Measurements from ENCODE around the gene TSHZ2. TPM values are rescaled to one million over a fixed set of nuclear protein-coding genes. Genes with fewer than 3 reads are reported as not detected.

TSHZ2 gene
- total RNA-seq, 1 donor from 2014 or later, result 51.9 TPM

DNA sequence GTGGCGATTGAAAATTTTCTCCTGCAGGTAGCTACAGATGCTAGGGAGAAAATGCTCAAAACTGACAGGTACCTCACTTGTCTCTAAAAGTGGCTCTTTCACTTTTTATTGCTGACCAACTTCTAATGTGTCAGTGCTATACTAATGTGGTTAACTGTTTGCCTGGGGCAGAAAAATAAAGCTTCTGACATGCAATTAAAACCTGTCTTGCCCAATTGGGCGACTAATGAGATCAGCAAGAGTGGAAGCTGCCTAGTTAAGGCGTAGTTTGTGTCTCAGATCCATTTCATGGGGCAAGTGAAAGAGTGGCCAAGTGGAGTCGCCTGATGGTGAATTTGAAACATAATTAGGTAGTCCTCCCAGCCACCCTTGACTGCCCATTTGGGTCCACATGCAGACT is 193.3 kb downstream of the TSHZ2 start:
- Histone ChIP-seq H3K36me3 (no peaks in the 10 kb centered on the region), H3K4me3 (no peak overlapping the region), H3K27ac (no peak overlapping the region), H3K27me3 (no peaks in the 10 kb centered on the region), H3K9me3 (no peaks in the 10 kb centered on the region), H3K4me1 (no peaks in the 10 kb centered on the region)
- no peak for DNase-seq (ENCODE audit: low spot score in 2 of 2)
- TF ChIP-seq, protein P1, sequence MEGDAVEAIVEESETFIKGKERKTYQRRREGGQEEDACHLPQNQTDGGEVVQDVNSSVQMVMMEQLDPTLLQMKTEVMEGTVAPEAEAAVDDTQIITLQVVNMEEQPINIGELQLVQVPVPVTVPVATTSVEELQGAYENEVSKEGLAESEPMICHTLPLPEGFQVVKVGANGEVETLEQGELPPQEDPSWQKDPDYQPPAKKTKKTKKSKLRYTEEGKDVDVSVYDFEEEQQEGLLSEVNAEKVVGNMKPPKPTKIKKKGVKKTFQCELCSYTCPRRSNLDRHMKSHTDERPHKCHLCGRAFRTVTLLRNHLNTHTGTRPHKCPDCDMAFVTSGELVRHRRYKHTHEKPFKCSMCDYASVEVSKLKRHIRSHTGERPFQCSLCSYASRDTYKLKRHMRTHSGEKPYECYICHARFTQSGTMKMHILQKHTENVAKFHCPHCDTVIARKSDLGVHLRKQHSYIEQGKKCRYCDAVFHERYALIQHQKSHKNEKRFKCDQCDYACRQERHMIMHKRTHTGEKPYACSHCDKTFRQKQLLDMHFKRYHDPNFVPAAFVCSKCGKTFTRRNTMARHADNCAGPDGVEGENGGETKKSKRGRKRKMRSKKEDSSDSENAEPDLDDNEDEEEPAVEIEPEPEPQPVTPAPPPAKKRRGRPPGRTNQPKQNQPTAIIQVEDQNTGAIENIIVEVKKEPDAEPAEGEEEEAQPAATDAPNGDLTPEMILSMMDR (IDR thresholded peaks at IDR 0.05), result no peak
- intact Hi-C loops (cut with DNase I), result no loop called here

DNA sequence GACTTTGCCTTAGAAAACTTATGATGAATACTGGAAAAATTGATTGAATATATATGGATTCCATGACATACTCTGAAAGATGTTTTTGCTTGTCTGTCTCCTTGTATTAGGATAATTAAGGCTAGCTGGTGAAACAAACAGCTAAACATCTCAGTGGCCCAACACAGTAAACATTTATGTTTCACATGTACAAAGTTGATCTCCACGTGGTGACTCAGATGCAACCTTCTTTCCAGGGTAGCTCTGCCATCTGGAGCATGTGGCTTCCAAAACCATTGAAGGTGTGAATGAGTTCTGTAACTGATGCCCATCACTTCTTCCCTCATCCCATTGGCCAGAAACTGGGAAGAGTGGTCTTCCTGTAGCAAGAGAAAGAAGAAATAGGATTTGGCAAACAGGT is 196.3 kb downstream of the TSHZ2 start:
- Histone ChIP-seq H3K9me3 (no peaks in the 10 kb centered on the region), H3K27ac (no peak overlapping the region), H3K4me3 (no peak overlapping the region), H3K27me3 (no peaks in the 10 kb centered on the region), H3K4me1 (no peaks in the 10 kb centered on the region), H3K36me3 (no peaks in the 10 kb centered on the region)
- intact Hi-C loops (cut with DNase I), result no loop called here
- DNase-seq (ENCODE audit: low spot score in 2 of 2), result no peak
- TF ChIP-seq, protein P1 (IDR thresholded peaks at IDR 0.05), result no peak

DNA sequence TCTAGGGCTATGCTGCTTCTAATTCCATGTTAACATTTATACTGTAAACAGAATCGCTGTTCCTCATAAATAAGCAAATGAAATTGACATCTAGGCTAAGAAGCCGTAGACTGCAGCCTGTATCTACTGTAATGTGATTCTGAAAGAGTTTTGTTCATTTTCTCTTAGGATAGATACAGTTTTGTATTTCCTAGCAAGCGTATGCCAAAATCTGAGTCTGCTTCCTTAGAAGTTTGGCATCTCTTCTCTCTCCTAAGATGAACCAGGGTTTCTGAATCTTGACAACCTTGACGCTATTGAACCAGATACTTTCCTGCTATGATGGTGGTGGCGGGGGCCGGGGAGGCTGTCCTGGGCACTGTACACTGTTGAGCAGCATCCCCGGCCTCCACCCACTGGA is 198.0 kb downstream of the TSHZ2 start:
- intact Hi-C loops (cut with DNase I), result no loop called here
- H3K9me3 ChIP-seq, result no peaks in the 10 kb centered on the region
- H3K4me1 ChIP-seq, result no peaks in the 10 kb centered on the region
- TF ChIP-seq, protein P1 (IDR thresholded peaks at IDR 0.05), result no peak
- DNase-seq (ENCODE audit: low spot score in 2 of 2), result no peak
- no peaks in the 10 kb centered on the region for H3K36me3 ChIP-seq
- no peak overlapping the region for H3K27ac ChIP-seq
- H3K27me3 ChIP-seq, result no peaks in the 10 kb centered on the region
- H3K4me3 ChIP-seq, result no peak overlapping the region

DNA sequence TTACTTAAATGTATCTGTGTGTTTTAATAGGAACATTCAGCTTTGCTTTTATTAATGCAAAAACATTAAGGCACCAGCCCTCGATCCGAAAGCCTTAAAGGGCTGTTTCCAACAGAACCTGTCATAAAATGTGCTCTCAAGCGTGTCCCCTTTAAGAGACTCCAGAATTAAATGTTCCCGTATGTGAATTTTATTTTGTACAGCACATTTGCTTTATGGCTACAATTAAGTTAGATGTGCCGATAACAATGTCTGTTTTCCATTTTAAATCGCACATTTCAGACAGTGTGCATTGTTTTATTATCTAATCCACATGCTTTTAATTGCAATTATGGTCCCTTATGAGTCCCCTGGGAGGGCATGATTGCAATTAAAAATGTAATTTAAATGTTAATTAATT is 198.9 kb downstream of the TSHZ2 start:
- intact Hi-C loops (cut with DNase I), result no loop called here
- TF ChIP-seq, protein P1 (IDR thresholded peaks at IDR 0.05), result no peak
- H3K27ac ChIP-seq, result no peak overlapping the region
- H3K36me3 ChIP-seq, result no peaks in the 10 kb centered on the region
- no peak for DNase-seq (ENCODE audit: low spot score in 2 of 2)
- H3K4me1 ChIP-seq, result no peaks in the 10 kb centered on the region
- no peak overlapping the region for H3K4me3 ChIP-seq
- no peaks in the 10 kb centered on the region for H3K9me3 ChIP-seq
- no peaks in the 10 kb centered on the region for H3K27me3 ChIP-seq

DNA sequence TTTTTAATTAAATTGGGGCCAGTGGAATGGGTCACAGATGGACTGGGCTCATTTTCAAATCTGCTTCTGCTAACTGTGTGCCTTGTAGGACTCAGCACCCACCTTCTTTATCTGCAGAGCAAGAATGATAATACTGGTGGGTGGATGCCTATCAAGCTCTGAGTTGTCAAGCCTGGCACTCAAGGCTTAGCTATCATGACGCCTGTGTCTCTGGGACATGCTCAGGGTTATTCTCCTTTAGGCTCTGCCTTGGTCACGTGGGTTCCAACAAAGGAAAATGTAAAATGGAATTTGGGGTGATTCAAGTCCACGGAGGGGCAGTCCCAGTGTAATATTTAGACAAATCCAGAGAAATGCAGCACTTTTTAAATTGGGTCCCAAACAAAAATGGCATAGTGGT is 202.3 kb downstream of the TSHZ2 start:
- DNase-seq (ENCODE audit: low spot score in 2 of 2), result no peak
- H3K4me1 ChIP-seq, result no peaks in the 10 kb centered on the region
- no peaks in the 10 kb centered on the region for H3K9me3 ChIP-seq
- intact Hi-C loops (cut with DNase I), result no loop called here
- no peaks in the 10 kb centered on the region for H3K27me3 ChIP-seq
- H3K36me3 ChIP-seq, result no peaks in the 10 kb centered on the region
- no peak overlapping the region for H3K27ac ChIP-seq
- TF ChIP-seq, protein P1 (IDR thresholded peaks at IDR 0.05), result no peak
- H3K4me3 ChIP-seq, result no peak overlapping the region

DNA sequence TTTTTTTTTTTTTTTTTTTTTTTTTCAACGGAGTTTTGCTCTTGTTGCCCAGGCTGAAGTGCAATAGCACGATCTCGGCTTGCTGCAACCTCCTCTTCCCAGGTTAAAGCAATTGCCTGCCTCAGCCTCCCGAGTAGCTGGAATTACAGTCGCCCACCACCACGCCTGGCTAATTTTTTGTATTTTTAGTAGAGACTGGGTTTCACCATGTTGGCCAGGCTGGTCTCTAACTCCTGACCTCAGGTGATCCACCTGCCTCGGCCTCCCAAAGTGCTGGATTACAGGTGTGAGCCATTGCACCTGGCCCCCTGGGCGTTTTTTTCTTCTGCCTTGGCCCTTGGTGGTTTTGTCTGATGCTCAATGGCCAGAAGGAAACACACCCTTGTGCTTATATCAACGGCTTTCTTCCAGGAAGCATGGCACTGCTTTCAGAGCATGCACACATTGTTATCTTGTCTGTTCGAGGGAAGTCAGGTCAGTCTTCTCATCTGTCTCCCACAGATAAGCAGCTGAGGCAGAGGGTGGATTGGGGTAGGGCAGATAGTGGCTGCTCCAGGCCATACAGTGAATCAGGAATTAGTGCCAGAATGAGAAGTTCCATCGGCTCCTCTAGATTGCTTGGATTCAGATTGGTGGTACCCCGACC is 203.1 kb downstream of the TSHZ2 start:
- TF ChIP-seq, protein P1 (IDR thresholded peaks at IDR 0.05), result no peak
- intact Hi-C loops (cut with DNase I), result no loop called here
- H3K36me3 ChIP-seq, result no peaks in the 10 kb centered on the region
- H3K4me1 ChIP-seq, result no peaks in the 10 kb centered on the region
- H3K4me3 ChIP-seq, result no peak overlapping the region
- no peak overlapping the region for H3K27ac ChIP-seq
- no peak for DNase-seq (ENCODE audit: low spot score in 2 of 2)
- H3K9me3 ChIP-seq, result no peaks in the 10 kb centered on the region
- no peaks in the 10 kb centered on the region for H3K27me3 ChIP-seq

All from ascending aorta (tissue), 2 donors.